Right lobe of liver (tissue), 4 donors: ENCODE measurements around the gene KLF17.

Experiments
- CTCF ChIP-seq, 4 donors: fragments of 200-600 bp in 3 of 4; fragments of 450-650 bp in 1 of 4; IDR thresholded peaks; one replicate each; pipeline versions ENCODE4 v1.5.1 to v1.8.0; 2016 to 2022; ENCODE audit warnings: antibody characterized with exemption in 4 of 4, mild to moderate bottlenecking in 2 of 4
- POLR2A ChIP-seq: fragments of 450-650 bp; IDR thresholded peaks from one replicate; pipeline ENCODE4 v1.6.1; 2017; ENCODE audit warnings: antibody characterized with exemption, mild to moderate bottlenecking
- donor health status: DM: no; HTN: no; CAD: no.
- donor health status: DM: no; HTN: no; CAD: no.
- donor health status: DM: no; HTN: yes; CAD: no.

- TF ChIP-seq CTCF (IDR thresholded peaks at IDR 0.05) = no peak
- no peak for TF ChIP-seq POLR2A
Measured at GRCh38 chr1:44118682-44119081, at the start of gene KLF17.
